OCI-LY1 (cell line): Measurements from ENCODE around the gene PSMD2.
"Not testable (repeated sequence)": the region's sequence is repeated elsewhere in the genome, so short reads cannot be mapped to it uniquely, and the experiment has no call there.

ENCODE experiments used
- H2AFZ ChIP-seq: fragments of 200-600 bp; sonication (generic), shearing (Covaris generic); 2 replicates; pipeline ENCODE4 v1.6.0; 2014; ENCODE audit warnings: antibody characterized with exemption, mild to moderate bottlenecking, low read length
- H3F3A ChIP-seq: fragments of 200-600 bp; sonication (generic), shearing (Covaris generic); 2 replicates; pipeline ENCODE4 v1.6.0; 2014; ENCODE audit warnings: mild to moderate bottlenecking, antibody characterized with exemption, low read length, moderate library complexity; ENCODE audit not compliant: insufficient read depth
- H3K27ac ChIP-seq: fragments of 200-600 bp; sonication (generic); 2 replicates; pipeline ENCODE4 v1.5.1; 2014; ENCODE audit warnings: low read length, mixed run types, mild to moderate bottlenecking, low read depth; ENCODE audit not compliant: poor library complexity, severe bottlenecking
- H3K27me3 ChIP-seq: fragments of 200-600 bp; sonication (generic); 2 replicates; pipeline ENCODE4 v1.6.0; 2014; ENCODE audit warnings: antibody characterized with exemption, mild to moderate bottlenecking, low read length, moderate library complexity; ENCODE audit not compliant: insufficient read depth
- H3K36me3 ChIP-seq: fragments of 200-600 bp; sonication (generic); 2 replicates; pipeline ENCODE4 v1.6.1; 2014; ENCODE audit warnings: mild to moderate bottlenecking, antibody characterized with exemption, low read length, moderate library complexity, mixed read lengths; ENCODE audit not compliant: insufficient read depth
- H3K4me1 ChIP-seq: fragments of 200-600 bp; sonication (generic); 2 replicates; pipeline ENCODE4 v1.5.1; 2014; ENCODE audit warnings: mild to moderate bottlenecking, low read length, moderate library complexity; ENCODE audit not compliant: insufficient read depth, severe bottlenecking
- H3K4me2 ChIP-seq: fragments of 200-600 bp; sonication (generic), shearing (Covaris generic); 2 replicates; pipeline ENCODE4 v1.6.1; 2014; ENCODE audit warnings: low read length
- H3K4me3 ChIP-seq: fragments of 200-600 bp; sonication (generic); 2 replicates; pipeline ENCODE4 v1.5.1; 2014; ENCODE audit warnings: low read length, low read depth, mild to moderate bottlenecking, mixed read lengths; ENCODE audit not compliant: poor library complexity, severe bottlenecking
- H3K79me2 ChIP-seq: fragments of 200-600 bp; shearing (Covaris generic); 2 replicates; pipeline ENCODE4 v1.6.1; 2016; ENCODE audit warnings: mixed run types, low read length, mixed read lengths; ENCODE audit not compliant: insufficient read depth
- H3K9ac ChIP-seq: fragments of 200-600 bp; sonication (generic), shearing (Covaris generic); 2 replicates; pipeline ENCODE4 v1.6.1; 2014; ENCODE audit warnings: mild to moderate bottlenecking, low read length, mixed read lengths
- H3K9me2 ChIP-seq: fragments of 200-600 bp; sonication (generic), shearing (Covaris generic); 2 replicates; pipeline ENCODE4 v1.6.1; 2014; ENCODE audit warnings: low read depth, mild to moderate bottlenecking, low read length, mixed read lengths
- H3K9me3 ChIP-seq: fragments of 200-600 bp; shearing (Covaris generic); 2 replicates; pipeline ENCODE4 v1.6.1; 2014; ENCODE audit warnings: low read length, mixed read lengths
- H4K20me1 ChIP-seq: fragments of 200-600 bp; sonication (generic), shearing (Covaris generic); 2 replicates; pipeline ENCODE4 v1.6.0; 2016; ENCODE audit warnings: mild to moderate bottlenecking, low read length; ENCODE audit not compliant: insufficient read depth
- EZH2 ChIP-seq: fragments of 200-600 bp; sonication (generic), shearing (Covaris generic); IDR thresholded peaks from 2 replicates; pipeline ENCODE4 v1.8.0; 2017; ENCODE audit warnings: borderline replicate concordance, mixed run types, mild to moderate bottlenecking, antibody characterized with exemption, low read length, moderate library complexity, mixed read lengths
- TF ChIP-seq, protein P1 (sequence below): fragments of 200-600 bp; sonication (generic), shearing (Covaris generic); IDR thresholded peaks from 2 replicates; pipeline ENCODE4 v1.5.1; 2017; ENCODE audit warnings: mild to moderate bottlenecking, antibody characterized with exemption, low read length, moderate library complexity, mixed read lengths

The PSMD2 gene

GRCh38 chr3:184261270-184261853, 37.7 kb upstream of the PSMD2 start, which contains the start of gene CAMK2N2:
TSS of gene CAMK2N2 (minus strand) at chr3:184261553. CDS start at chr3:184261285, 268 bp downstream.
- peak within 1 kb of the TSS; percentile 44; the same call in 1 of the 2 replicates for H3K9ac ChIP-seq
- no peaks in the 10 kb centered on the region for H3K9me2 ChIP-seq
- H4K20me1 ChIP-seq: no peaks in the 10 kb centered on the region
- no peak for TF ChIP-seq EZH2
- TF ChIP-seq, protein P1, sequence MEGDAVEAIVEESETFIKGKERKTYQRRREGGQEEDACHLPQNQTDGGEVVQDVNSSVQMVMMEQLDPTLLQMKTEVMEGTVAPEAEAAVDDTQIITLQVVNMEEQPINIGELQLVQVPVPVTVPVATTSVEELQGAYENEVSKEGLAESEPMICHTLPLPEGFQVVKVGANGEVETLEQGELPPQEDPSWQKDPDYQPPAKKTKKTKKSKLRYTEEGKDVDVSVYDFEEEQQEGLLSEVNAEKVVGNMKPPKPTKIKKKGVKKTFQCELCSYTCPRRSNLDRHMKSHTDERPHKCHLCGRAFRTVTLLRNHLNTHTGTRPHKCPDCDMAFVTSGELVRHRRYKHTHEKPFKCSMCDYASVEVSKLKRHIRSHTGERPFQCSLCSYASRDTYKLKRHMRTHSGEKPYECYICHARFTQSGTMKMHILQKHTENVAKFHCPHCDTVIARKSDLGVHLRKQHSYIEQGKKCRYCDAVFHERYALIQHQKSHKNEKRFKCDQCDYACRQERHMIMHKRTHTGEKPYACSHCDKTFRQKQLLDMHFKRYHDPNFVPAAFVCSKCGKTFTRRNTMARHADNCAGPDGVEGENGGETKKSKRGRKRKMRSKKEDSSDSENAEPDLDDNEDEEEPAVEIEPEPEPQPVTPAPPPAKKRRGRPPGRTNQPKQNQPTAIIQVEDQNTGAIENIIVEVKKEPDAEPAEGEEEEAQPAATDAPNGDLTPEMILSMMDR: no peak
- H3K4me3 ChIP-seq: peak within 1 kb of the TSS; percentile 62
- no peaks in the 10 kb centered on the region; the same call in 1 of the 2 replicates for H3K36me3 ChIP-seq
- peaks cover 10% of the 10 kb centered on the region; the same call in 1 of the 2 replicates for H3K27me3 ChIP-seq
- H3K9me3 ChIP-seq: no peaks in the 10 kb centered on the region
- no peak within 1 kb of the TSS for H3K27ac ChIP-seq
- no peaks in the 10 kb centered on the region for H3K79me2 ChIP-seq
- H3K4me1 ChIP-seq: peaks cover 12% of the 10 kb centered on the region
- peak within 1 kb of the TSS; percentile 82 for H3K4me2 ChIP-seq
- H2AFZ ChIP-seq: no peak within 1 kb of the TSS
- no peaks in the 10 kb centered on the region for H3F3A ChIP-seq

DNA sequence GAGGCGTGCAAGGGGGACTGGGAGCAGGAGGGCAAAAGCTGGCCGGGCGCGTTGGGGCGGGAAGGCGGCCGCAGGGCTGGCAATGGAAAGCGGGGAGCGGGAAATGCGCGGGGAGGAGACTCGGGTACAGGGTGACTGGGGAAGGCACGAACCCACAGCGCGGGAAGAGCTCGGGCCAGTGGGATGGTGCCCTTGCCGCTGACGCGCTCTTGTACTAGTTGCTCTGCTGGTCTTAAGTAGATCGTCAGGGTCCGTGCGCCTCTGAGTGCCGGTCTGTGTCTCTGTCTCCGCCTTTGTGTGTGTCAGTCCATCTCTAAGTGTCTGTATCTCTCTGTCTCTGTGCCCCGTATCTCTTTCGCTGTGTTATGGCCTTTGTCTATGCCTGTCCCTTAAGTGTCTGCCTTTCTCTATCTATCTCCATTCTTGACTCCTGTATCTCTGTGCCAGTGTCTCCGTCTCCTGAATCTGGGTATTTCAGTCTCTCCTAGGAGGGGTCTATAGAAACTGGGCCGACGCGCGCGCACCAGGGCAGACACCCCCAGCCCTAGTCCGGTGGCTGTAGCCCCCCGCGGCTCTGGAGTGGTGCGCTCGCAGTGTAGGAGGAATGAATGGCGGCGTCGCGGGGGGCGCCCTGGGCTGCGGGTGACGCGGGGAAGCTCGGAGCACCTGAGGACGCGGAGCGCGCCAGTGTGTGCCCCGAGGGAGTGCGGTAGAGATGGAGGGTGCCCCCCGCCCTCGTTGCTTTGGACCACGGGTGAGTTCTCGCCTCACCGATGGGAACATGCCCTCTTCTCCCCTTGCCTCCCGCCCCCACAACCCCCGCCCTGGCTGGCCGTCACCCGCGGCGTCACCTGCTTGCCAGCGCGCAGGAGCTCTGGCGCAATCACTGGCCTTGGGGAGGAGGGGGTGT, 36.9 kb upstream of the PSMD2 start:
- Histone ChIP-seq H3F3A (no peaks in the 10 kb centered on the region), H3K79me2 (no peaks in the 10 kb centered on the region), H2AFZ (no peak overlapping the region), H3K36me3 (no peaks in the 10 kb centered on the region; the same call in 1 of the 2 replicates), H3K4me2 (peak overlapping the region; percentile 65), H3K27ac (no peak overlapping the region), H3K27me3 (peaks cover 10% of the 10 kb centered on the region; the same call in 1 of the 2 replicates), H4K20me1 (no peaks in the 10 kb centered on the region), H3K4me1 (peaks cover 12% of the 10 kb centered on the region), H3K4me3 (peak overlapping the region; percentile 62), H3K9me2 (no peaks in the 10 kb centered on the region), H3K9ac (peak overlapping the region; percentile 20; the same call in 1 of the 2 replicates), H3K9me3 (no peaks in the 10 kb centered on the region)
- TF ChIP-seq, protein P1: no peak
- TF ChIP-seq EZH2: no peak

DNA sequence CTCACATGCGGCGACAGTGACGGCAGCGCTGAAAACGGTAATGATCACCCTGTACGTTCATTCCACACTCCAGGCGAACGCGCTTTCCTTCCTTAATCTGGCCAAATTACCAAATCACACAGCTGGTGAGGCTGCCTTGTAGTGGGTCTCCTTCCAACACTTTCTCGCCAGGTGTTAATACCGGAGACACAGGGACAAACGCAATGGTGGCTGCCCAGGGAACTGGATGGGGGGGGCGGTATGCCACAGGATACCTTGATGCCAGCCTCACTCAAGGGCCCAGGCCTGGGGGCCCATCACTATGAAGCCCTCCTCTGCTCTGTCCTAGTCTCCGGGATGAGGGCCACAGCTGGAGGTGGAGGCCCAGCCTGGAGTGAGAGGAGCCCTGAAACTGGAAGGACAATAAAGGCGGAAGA, 36.3 kb upstream of the PSMD2 start:
- no peaks in the 10 kb centered on the region; the same call in 1 of the 2 replicates for H3K36me3 ChIP-seq
- no peaks in the 10 kb centered on the region for H3K79me2 ChIP-seq
- peaks cover 10% of the 10 kb centered on the region; the same call in 1 of the 2 replicates for H3K27me3 ChIP-seq
- H3K27ac ChIP-seq: no peak overlapping the region
- no peaks in the 10 kb centered on the region for H3K9me3 ChIP-seq
- no peaks in the 10 kb centered on the region for H4K20me1 ChIP-seq
- peaks cover 12% of the 10 kb centered on the region for H3K4me1 ChIP-seq
- H3K9me2 ChIP-seq: no peaks in the 10 kb centered on the region
- H3K4me3 ChIP-seq: no peak overlapping the region
- no peak overlapping the region for H3K4me2 ChIP-seq
- H3K9ac ChIP-seq: no peak overlapping the region
- no peaks in the 10 kb centered on the region for H3F3A ChIP-seq
- TF ChIP-seq, protein P1: no peak
- TF ChIP-seq EZH2: no peak
- no peak overlapping the region for H2AFZ ChIP-seq

DNA sequence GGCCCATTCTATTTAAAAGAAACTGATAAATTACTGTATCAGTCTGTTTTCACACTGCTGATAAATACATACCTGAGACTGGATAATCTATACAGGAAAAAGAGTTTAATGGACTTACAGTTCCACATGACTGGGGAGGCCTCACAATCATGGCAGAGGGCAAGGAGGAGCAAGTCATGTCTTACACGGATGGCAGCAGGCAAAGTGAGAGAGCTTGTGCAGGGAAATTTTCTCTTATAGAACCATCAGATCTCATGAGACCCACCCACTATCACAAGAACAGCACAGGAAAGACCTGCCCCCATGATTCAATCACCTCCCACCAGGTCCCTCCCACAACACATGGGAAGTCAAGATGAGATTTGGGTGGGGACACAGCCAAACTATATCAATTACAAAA, 31.8 kb upstream of the PSMD2 start:
- not testable (repeated sequence) for H3K79me2 ChIP-seq, H3K4me3 ChIP-seq, H3F3A ChIP-seq, H3K27ac ChIP-seq, H3K9ac ChIP-seq, H3K9me2 ChIP-seq, H3K9me3 ChIP-seq, H3K36me3 ChIP-seq, H2AFZ ChIP-seq, H3K4me1 ChIP-seq, H3K4me2 ChIP-seq, H4K20me1 ChIP-seq
- peaks cover 10% of the 10 kb centered on the region; the same call in 1 of the 2 replicates for H3K27me3 ChIP-seq
